Astrocyte of the spinal cord (primary cell): ENCODE results near the gene IGSF11.

ENCODE experiments used
- DNase-seq: peaks from one replicate; pipeline ENCODE4 v3.0.0; 2011; ENCODE audit warnings: low read depth, low spot score
- H3K4me3 ChIP-seq: 2 replicates; pipeline ENCODE4 v1.5.1; 2011; ENCODE audit warnings: low read depth, mild to moderate bottlenecking, low read length, moderate library complexity
- CTCF ChIP-seq: IDR thresholded peaks from 2 replicates; pipeline ENCODE4 v1.5.1; 2012; ENCODE audit warnings: low read depth, mild to moderate bottlenecking, low read length, inconsistent platforms
- in situ Hi-C: cut with HindIII; loops from 2 replicates; pipeline ENCODE4 v1.10.0; 2017; ENCODE audit warnings: low sequenced_read_pairs

Gene IGSF11

GRCh38 chr3:118932822-118933558, 101.7 kb downstream of the IGSF11 start:
- no peak overlapping the region for H3K4me3 ChIP-seq
- in situ Hi-C loops, result no loop called here
- no peak for DNase-seq
- no peak for TF ChIP-seq CTCF

- H3K4me3 ChIP-seq, result no peak overlapping the region
- in situ Hi-C loops, result no loop called here
- TF ChIP-seq CTCF, result no peak
- no peak for DNase-seq
Measured at GRCh38 chr3:118931996-118932395, 102.7 kb downstream of the IGSF11 start.

GRCh38 chr3:118927449-118927848, 107.2 kb downstream of the IGSF11 start:
- in situ Hi-C loops, result no loop called here
- no peak for TF ChIP-seq CTCF
- DNase-seq, result no peak
- H3K4me3 ChIP-seq, result no peak overlapping the region

- DNase-seq, result no peak
- in situ Hi-C loops, result no loop called here
- H3K4me3 ChIP-seq, result no peak overlapping the region
- no peak for TF ChIP-seq CTCF
Measured at GRCh38 chr3:118912188-118912587, 122.5 kb downstream of the IGSF11 start.

GRCh38 chr3:118910332-118910731, 124.3 kb downstream of the IGSF11 start:
- DNase-seq, result no peak
- no peak overlapping the region for H3K4me3 ChIP-seq
- TF ChIP-seq CTCF, result no peak
- in situ Hi-C loops, result no loop called here

GRCh38 chr3:118909763-118910162, 124.9 kb downstream of the IGSF11 start:
- DNase-seq, result no peak
- H3K4me3 ChIP-seq, result no peak overlapping the region
- TF ChIP-seq CTCF, result no peak
- in situ Hi-C loops, result no loop called here

GRCh38 chr3:118907909-118908308, 126.7 kb downstream of the IGSF11 start:
- H3K4me3 ChIP-seq, result no peak overlapping the region
- in situ Hi-C loops, result no loop called here
- no peak for DNase-seq
- TF ChIP-seq CTCF, result no peak
